ENCODE data around the gene TAF8.

Gene TAF8

GRCh38 chr6:42038163-42038562 is 12.2 kb upstream of the TAF8 start:
- H3K4me3 ChIP-seq (ENCODE audit: severe bottlenecking), result no peak overlapping the region

GRCh38 chr6:42038811-42039408 is 11.4 kb upstream of the TAF8 start:
- TF ChIP-seq CTCF (IDR thresholded peaks at IDR 0.05; ENCODE audit: poor library complexity, severe bottlenecking), result no peak
- no peaks in the 10 kb centered on the region for H3K27me3 ChIP-seq (ENCODE audit: insufficient read depth, poor library complexity, severe bottlenecking)
- H3K36me3 ChIP-seq (ENCODE audit: low read depth), result 0 out of 2 replicates have a peak, but pooled peaks cover 6% of the 10 kb centered on the region
- ATAC-seq (ENCODE audit: low read depth), result no peak
- no peak for DNase-seq (ENCODE audit: low spot score)
- H3K27ac ChIP-seq (ENCODE audit: poor library complexity, severe bottlenecking), result no peak overlapping the region
- H3K9me3 ChIP-seq (ENCODE audit: severe bottlenecking), result no peaks in the 10 kb centered on the region
- H3K4me1 ChIP-seq (ENCODE audit: insufficient read depth, poor library complexity, severe bottlenecking), result peaks cover 4% of the 10 kb centered on the region
- H3K4me3 ChIP-seq (ENCODE audit: severe bottlenecking), result no peak overlapping the region

More at GRCh38 chr6:42038163-42038562, 12.2 kb upstream of the TAF8 start:
- H3K27ac ChIP-seq (ENCODE audit: poor library complexity, severe bottlenecking), result no peak overlapping the region
- DNase-seq (ENCODE audit: low spot score) (no peak), ATAC-seq (ENCODE audit: low read depth) (no peak)
- H3K36me3 ChIP-seq (ENCODE audit: low read depth), result 0 out of 2 replicates have a peak, but pooled peaks cover 6% of the 10 kb centered on the region
- no peaks in the 10 kb centered on the region for H3K27me3 ChIP-seq (ENCODE audit: insufficient read depth, poor library complexity, severe bottlenecking)
- TF ChIP-seq CTCF (IDR thresholded peaks at IDR 0.05; ENCODE audit: poor library complexity, severe bottlenecking), result no peak
- no peaks in the 10 kb centered on the region for H3K9me3 ChIP-seq (ENCODE audit: severe bottlenecking)
- H3K4me1 ChIP-seq (ENCODE audit: insufficient read depth, poor library complexity, severe bottlenecking), result no peaks in the 10 kb centered on the region

- ATAC-seq (ENCODE audit: low read depth) (no peak), DNase-seq (ENCODE audit: low spot score) (no peak)
- H3K4me1 ChIP-seq (ENCODE audit: insufficient read depth, poor library complexity, severe bottlenecking), result peaks cover 22% of the 10 kb centered on the region
- H3K4me3 ChIP-seq (ENCODE audit: severe bottlenecking), result no peak overlapping the region
- 0 out of 2 replicates have a peak, but pooled peaks cover 6% of the 10 kb centered on the region for H3K36me3 ChIP-seq (ENCODE audit: low read depth)
- no peaks in the 10 kb centered on the region for H3K27me3 ChIP-seq (ENCODE audit: insufficient read depth, poor library complexity, severe bottlenecking)
- TF ChIP-seq CTCF (IDR thresholded peaks at IDR 0.05; ENCODE audit: poor library complexity, severe bottlenecking), result no peak
- no peaks in the 10 kb centered on the region for H3K9me3 ChIP-seq (ENCODE audit: severe bottlenecking)
- no peak overlapping the region for H3K27ac ChIP-seq (ENCODE audit: poor library complexity, severe bottlenecking)
These were observed 9.4 kb upstream of the TAF8 start for GRCh38 chr6:42040856-42041480.

- Histone ChIP-seq H3K27ac (ENCODE audit: poor library complexity, severe bottlenecking) (no peak overlapping the region), H3K36me3 (ENCODE audit: low read depth) (0 out of 2 replicates have a peak, but pooled peaks cover 6% of the 10 kb centered on the region), H3K9me3 (ENCODE audit: severe bottlenecking) (no peaks in the 10 kb centered on the region), H3K27me3 (ENCODE audit: insufficient read depth, poor library complexity, severe bottlenecking) (no peaks in the 10 kb centered on the region), H3K4me1 (ENCODE audit: insufficient read depth, poor library complexity, severe bottlenecking) (peaks cover 28% of the 10 kb centered on the region), H3K4me3 (ENCODE audit: severe bottlenecking) (no peak overlapping the region)
- DNase-seq (ENCODE audit: low spot score) (no peak), ATAC-seq (ENCODE audit: low read depth) (no peak)
- TF ChIP-seq CTCF (IDR thresholded peaks at IDR 0.05; ENCODE audit: poor library complexity, severe bottlenecking), result no peak
These were observed 8.8 kb upstream of the TAF8 start for GRCh38 chr6:42041481-42042053.

Measured in RWPE2 (cell line).